Stimulated activated naive CD8-positive, alpha-beta T cell treated with anti-CD3 and anti-CD28 coated beads, Interleukin-15, Interleukin-2, amounts not matched to agents 100 U/mL and 50 U/mL, for 24 hours (primary cell): ENCODE measurements around the gene NAA10.

Experiments used
- ATAC-seq: fragments of 150-1000 bp; cut with Tn5 transposase; one replicate; pipeline ENCODE4 v1.10.0; 2021
- DNase-seq: peaks from one replicate; pipeline ENCODE4 v3.0.0; 2021

NAA10 gene

GRCh38 chrX:153883163-153883843, 51.5 kb downstream of the NAA10 start:
- DNase-seq (no peak), ATAC-seq (no peak)

- no peak for ATAC-seq
- DNase-seq: no peak
Measured at GRCh38 chrX:153882557-153882956, 52.3 kb downstream of the NAA10 start.

DNA sequence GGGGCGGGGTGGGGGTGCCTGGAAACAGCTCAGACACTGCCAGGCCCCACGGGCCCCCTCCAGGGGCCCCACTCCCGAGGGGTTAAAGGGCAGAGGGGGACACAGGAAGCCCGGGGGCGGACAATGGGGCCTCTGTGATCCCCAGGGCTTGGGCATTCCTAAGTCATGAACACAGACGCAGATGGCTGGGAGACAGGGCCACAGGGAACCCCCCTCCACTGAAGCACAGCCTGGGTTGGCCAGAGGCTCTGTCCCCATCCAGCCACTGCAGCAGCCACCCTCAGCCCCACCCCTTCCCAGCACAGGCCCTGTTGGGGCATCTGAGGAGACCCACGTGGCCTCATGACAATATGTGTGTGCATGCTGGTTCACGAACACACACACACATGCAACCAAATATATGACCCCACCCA, 52.7 kb downstream of the NAA10 start:
- ATAC-seq (no peak), DNase-seq (no peak)

- DNase-seq (no peak), ATAC-seq (no peak)
Measured at GRCh38 chrX:153881281-153881680, 53.6 kb downstream of the NAA10 start.

DNA sequence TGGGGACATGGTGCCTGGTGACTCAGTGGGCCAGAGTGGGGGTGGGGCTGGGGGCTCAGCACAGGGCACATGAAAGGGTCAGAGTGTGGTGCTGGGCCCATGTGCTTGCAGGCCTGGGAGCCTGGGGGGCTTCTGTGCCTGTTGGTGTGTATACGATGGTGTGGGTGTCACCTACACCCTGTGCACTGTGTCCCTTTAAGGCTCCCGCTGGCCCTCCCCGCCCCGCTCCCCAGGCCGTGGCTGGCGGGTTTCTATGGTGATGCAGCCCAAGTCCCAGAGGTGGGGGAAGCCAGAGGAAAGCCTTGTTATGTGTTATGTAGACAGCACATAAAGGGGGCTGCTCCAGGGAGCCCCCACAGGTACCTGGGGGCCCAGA, 54.4 kb downstream of the NAA10 start:
- no peak for DNase-seq
- no peak for ATAC-seq

- ATAC-seq: no peak
- DNase-seq: no peak
Measured at GRCh38 chrX:153879741-153880439, 54.9 kb downstream of the NAA10 start.
